HuH-7.5 (cell line): ENCODE results near the gene TSHR.
"Not testable (repeated sequence)": the region's sequence is repeated elsewhere in the genome, so short reads cannot be mapped to it uniquely, and the experiment has no call there.

Source experiments
- DNase-seq: peaks from one replicate; pipeline ENCODE4 v3.0.0; 2011; ENCODE audit warnings: low spot score

TSHR gene

DNA sequence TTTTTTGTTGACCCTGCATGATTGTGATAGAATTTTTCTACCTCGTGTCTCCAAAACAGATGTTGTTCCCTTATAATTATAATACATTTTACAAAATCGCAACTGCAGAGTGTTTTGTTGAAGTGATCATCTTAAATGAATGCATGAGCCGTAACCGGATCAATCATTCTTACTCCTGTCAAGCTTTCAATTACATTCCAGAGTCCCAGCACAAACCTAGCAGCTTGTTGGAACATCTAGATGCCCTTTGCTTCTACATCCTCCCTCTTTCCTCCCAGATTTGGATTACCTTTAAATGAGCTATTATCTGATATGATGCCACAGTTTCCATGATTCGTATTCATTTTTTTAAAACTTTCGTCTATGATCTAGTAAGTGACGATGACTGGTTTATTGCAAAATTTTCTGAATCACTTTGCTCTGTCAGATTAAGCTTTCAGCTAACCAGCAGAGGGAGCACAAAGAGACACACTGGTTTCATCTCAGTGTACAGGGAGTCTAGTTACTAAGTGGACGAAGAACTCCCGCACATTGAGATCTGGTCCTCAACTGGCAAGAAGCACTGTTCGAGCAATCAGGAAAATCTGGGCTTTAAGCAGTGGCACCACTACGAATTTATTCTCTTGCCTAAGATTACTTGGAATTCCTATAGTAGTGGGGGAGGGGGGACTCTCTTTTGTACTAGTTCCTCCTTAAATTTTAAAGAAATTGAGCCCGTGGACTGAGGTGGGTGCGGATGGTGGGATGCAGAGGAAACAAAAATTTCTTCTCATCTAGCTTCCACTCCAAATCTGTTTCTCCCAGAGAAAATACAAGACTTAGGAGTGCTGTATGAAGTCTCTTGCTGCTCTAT is 40.9 kb downstream of the TSHR start:
- DNase-seq = peak; percentile 44

DNA sequence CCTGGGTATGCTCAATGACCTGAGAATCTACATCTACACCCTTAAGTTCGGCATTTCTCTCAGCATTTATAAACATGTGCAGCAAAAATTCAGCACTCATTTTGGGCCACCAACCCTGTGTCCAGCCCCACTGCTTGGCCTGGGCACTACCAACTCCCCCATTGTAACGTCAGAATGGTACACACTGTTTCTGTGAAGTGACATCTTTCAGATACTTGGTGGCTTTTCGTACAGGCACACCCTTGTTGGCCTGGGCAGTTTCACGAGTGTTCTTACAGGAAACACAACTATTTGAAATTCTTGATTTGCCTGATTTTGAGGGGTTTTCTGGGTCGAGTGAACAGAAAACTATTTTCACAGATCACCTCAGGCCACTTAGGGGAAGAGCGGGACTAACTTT is 46.0 kb downstream of the TSHR start:
- DNase-seq = no peak

DNA sequence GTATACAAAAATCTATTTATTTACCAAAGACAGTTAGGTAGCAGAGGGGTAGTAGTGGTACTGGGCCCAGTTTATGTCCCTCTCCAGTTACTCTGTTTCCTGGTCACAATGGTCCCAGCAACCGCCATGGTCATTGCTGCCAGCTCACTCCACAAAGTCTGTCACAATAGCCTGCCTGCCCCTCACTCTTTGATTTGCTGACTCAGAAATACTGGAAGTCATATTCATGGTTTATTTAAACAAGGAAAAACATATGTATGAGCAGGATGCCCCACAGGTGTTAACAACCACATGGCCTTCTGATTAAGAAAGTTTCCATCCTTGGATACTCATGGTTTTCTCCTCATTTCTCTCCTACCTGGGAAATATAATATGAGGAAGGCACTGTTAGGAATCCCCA is 49.2 kb downstream of the TSHR start:
- DNase-seq = no peak

DNA sequence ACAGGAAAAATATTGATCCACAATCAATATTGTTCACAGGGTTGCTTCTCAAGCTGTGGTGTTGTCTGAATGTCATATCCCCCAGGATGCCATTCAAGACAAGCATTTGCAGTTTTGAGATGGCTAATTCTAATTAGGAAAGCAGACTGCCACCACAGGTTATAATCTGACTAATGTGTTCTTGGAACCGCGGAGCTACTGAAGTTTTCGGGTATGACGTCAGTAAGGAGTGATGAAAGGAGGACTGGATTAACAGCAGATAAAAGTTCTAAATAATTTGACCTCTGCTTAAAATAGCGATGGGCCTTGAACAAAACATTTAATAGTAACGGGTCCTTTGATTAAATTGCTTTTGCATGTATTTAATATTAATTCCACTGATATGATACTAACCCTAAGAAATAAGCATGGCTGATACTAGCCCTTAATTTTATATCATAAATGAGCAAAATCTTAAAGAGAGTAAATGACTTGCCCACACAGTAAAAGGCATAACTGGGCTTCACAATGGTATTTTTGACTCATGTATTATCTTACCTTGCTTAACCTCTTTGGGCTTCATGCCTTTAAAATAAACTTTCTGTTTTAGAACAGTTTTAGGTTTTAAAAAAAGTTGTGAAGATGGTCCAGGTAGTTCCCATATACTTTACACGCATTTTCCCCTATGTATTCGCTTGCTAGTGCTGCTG is 50.3 kb downstream of the TSHR start:
- DNase-seq = no peak

DNA sequence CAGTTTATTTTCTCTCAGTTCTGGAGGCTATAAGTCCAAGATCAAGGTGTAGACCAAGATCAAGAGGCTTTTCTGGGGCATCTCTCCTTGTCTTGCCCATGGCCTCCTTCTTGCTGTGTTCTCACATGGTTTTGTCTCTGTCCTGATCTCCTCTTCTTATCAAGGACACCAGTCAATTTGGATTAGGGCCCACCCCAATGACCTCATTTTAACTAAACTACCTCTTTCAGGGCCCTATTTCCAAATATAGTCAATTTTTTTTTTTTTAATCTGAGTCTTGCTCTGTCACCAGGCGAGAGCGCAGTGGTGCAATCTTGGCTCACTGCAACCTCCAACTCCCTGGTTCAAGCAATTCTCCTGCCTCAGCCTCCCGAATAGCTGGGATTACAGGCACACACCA is 50.8 kb downstream of the TSHR start:
- no peak for DNase-seq

DNA sequence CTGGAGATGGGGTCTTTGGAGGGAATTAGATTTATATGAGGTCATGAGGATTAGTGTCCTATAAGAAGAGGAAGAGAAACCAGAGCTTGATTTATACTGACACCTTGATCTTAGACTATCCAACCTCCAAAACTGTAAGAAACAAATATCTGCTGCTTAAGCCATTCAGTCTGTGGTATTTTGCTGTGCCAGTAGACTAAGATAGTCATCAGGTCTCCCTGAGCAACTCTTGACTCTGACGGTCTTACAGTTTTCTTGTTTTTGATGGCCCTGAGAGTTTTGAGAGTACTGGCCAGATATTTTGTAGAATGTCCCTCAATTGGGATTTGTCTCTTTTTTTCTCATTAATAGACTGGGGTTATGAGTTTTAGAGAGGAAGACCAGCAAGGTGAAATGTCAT is 51.7 kb downstream of the TSHR start:
- DNase-seq = no peak

DNA sequence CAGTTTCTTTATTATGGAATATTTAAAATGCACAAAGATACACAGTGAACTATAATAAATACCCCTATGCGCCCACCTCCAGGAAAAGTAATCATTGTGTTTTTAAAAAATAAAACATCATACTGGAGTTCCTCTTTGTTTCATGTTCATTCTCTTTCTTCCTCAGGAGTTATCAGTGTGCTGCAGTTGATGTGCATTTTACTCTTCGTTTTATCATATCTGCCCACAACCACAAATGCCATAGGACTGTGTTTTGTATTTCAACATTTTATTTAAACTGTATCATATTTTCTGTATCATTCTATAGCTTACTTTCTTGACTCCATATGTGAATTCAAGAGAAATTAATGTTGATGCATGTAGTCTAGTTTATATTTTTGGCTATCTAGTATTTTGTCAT is 53.9 kb downstream of the TSHR start:
- DNase-seq = no peak

DNA sequence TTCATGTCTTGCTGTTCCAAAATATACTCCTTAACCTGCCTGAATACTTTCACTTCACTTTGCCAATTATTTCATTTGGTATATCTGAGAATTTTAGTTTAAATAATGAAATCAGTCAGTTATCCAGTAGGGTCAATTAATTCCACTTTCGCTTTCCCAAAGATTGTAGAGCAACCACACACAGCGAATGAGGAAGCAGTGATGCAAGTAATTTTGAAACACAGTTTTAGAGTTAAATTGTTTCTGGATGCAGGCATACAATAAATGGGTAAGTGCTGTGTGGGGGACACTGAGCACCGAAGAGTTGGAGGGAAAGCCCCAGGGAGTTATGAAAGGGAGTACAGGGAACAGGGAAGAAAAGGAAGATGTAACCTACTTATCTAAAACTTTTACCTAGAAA is 62.8 kb downstream of the TSHR start:
- no peak for DNase-seq

DNA sequence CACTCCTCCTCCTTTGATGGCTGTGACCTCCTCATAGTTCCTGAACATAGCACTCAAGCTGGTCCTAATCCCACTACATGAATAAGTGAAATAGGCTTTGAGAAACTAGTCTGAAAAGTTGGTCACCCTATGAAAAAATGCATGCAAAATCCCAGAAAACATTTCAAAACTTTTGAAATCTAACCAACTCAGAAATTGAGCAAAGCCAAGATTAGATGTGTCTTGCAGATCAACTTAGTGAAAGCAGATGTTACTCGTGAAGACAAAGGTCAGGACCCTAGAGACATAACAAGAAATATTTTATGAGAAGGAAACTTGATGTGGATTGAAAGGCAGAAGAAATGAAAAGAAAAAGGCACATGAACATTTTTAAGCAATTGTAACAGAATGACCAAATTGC is 63.3 kb downstream of the TSHR start:
- no peak for DNase-seq

DNA sequence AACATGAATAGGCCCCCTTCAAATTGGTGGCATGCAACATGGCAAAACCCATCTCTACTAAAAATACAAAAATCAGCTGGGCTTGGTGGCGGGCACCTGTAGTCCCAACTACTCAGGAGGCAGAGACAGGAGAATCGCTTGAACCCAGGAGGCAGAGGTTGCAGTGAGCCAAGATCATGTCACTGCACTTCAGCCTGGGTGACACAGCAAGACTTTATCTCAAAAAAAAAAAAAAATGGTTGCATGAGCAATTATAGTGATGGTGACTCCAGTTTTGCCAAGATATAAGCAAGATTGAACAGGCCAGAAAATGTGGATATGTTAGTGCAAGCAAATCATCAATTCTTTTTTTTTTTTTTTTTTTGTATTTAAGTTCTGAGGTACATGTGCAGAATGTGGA is 63.7 kb downstream of the TSHR start:
- DNase-seq = not testable (repeated sequence)

DNA sequence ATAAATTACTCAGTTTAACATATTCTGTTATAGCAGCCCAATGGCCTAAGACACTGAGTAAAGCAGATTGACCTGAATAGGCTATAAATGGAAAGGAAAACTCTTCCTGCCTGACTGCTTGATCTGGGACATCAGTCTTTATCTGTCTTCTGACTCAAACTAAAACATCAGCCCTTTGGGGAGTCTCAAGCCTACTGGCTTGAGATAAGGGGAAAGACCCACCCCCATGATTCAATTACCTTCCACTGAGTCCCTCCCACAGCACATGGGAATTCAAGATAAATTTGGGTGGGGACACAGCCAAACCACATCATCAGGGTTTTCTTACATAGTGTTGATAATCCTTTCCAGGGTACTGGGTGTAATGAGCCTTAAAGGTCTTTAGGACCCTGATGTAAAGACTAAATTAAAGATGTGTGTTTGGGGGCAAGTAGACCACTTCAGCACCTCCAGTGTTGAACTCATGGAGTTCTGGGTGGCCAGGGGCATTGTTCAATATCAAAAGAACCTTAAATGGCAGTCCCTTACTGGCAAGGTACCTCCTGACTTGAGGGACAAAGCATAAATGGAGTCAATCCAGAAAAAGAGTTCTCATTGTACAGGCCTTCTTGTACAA is 67.8 kb downstream of the TSHR start:
- DNase-seq = no peak

DNA sequence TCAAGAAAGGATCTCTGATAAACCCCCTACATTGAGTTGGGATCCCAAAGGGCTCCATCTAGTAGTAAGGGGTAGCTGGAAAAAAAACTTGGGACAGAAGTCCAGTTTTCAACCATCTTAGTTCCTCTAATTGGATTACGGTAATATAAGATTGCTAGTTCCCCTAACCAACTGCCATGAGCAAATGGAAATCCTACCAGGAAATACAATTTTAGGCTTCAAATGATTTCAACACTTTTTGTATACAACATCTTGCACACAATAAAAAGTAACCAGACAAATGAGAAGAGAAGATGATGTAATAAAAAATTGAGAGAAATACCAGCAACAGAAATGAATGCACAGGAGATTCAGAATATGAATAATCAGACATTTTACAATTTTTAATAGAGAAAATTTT is 73.0 kb downstream of the TSHR start:
- no peak for DNase-seq

DNA sequence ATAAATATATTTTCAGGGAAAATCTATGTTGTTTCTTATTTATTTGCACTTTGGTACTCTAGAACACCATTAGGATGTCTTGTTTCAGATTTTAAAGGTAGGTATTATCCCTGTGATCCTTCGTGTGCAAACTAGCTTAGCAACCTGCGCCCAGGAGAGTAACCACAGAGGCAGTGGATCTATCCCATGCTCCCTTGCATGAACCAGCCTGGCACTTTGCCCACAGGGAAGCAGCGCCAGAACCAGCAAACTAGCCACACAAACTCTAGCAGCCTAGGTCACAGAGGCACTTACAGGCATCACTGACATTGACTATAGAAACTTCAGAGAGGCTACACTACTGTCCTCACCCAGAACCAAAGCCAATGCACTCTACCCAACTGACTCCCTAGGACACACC is 76.1 kb downstream of the TSHR start:
- DNase-seq = no peak

DNA sequence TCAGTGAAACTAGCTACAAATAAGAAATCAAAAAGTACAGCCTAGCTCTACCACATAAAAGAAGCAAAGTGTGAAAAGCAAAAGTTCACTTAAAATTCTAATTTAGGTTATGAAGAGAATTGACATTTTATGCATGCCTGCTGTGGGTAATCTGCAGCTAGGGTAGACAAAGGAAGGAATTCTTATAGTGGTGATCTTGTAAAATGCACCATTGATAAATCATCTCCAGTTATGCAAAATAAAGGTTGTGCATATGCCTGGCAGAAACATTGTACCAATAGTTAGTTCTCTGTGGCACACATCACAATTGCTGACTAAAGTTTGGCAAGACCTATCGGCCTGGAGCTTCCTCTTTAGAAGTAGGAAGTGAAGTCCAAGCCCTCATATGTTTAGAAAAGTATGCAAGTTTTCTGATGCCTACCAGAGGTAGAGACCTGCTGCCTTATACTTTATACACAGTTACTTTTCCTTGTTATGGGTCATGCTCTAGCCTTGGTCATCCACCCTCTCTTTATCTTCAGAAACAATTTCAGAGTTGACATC is 78.3 kb downstream of the TSHR start:
- no peak for DNase-seq

DNA sequence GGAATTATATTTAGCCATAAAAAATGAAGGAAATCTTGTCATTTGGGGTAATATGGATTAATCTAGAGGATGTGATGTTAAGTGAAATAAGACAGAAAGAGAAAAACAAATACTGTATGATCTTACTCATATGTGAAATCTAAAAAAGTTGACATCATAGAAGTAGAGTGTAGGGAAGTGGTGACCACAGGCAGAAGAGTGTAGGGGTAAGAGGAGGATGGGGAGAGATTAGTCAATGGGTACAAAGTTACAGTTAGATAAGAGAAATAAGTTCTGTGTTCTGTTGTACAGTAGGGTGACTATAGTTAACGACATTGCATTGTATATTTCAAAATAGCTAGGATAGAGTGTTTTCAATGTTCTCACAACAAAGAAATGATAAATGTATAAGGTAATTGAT is 87.0 kb downstream of the TSHR start:
- no peak for DNase-seq

DNA sequence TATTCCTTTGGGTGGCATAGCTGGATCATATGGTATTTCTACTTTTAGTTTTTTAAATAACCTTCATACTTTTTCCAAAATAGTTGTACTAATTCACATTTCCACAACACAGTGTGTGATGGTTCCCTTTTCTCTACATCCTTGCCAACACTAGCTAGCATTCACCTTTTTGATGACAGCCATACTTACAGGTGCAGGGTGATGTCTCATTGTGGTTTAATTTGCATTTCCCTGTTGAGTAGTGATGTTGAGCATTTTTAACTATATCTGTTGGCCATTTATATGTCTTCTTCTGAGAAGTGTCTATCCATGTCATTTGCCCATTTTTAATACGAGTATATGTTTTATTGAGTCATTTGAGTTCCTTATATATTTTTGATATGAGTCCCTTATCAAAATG is 96.1 kb downstream of the TSHR start:
- DNase-seq = no peak

DNA sequence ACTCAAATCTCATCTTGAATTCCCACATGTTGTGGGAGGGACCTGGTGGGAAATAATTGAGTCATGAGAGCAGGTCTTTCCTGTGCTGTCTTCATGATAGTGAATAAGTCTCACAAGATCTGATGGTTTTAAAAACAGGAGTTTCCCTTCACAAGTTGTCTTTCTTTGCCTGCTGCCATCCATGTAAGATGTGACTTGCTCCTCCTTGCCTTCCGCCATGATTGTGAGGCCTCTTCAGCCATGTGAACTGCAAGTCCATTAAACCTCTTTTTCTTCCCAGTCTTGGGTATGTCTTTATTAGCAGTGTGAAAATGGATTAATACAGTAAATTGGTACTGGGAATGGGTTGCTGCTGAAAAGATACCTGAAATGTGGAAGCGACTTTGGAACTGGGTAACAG is 98.6 kb downstream of the TSHR start:
- DNase-seq = not testable (repeated sequence)

DNA sequence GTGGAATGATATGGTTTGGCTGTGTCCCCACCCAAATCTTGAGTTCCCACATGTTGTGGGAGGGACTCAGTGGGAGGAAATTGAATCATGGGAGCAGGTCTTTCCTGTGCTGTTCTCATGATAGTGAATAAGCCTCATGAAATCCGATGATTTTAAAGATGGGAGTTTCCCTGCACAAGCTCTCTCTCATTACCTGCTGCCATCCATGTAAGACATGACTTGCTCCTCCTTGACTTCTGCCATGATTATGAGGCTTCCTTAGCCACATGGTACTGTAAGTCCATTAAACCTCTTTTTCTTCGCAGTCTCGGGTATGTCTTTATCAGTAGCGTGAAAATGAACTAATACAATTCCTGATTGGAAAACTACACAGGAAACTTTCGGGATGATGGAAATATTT is 100.5 kb downstream of the TSHR start:
- no peak for DNase-seq

DNA sequence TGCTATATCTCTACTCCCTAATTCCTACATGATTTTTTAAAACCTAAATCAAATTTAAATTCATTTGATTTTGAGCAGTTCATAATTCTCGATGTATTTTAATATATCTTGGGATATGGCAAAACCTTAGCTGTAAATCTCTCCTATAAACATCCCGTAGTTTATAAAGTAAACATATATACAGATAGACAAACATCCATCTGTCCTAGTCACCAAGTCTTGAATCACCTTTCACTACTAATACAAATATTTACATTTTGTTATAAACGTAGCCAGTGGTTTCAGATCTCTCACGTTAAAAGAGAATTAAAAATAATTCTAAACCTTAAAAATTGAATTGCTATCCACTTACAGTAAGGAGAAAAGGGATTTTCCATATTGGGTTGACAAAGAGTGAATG is 107.0 kb downstream of the TSHR start:
- no peak for DNase-seq

DNA sequence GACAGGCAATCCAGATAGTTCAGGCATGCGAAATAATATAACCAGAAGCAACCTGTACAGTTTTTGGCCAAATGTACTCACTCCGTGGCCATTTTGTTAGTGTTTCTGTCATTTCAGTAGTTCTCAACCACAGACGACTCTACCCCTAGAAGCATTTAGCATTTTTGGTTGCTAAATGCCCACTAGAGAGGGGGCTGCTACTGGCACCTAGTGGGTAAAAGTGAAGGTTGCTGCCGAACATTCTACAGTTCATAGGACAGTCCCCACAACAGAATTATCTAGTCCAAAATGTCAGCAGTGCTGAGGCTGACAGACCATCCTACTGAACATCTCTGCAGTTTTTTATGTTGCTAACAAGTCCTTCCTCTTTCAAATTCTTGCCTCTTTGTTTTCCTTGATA is 107.4 kb downstream of the TSHR start:
- no peak for DNase-seq

DNA sequence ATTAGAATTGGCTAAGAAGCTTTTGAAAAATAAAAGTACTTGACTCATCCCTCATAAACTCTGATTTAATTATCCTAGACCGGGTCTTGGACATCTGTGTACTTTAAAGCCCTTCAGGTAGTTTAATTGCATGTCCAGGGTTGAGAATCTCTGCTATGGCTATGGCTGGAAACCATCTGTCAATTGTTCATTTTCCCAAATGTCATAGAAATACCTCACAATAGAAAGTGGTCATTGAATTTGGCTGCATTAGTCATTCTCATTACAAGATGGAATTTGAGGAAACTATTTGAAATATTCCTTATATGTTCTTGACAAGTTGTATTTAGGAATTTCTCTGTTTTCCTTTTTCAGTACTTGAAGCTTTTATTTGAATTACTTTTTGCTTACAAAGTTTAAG is 111.3 kb downstream of the TSHR start:
- DNase-seq = no peak

DNA sequence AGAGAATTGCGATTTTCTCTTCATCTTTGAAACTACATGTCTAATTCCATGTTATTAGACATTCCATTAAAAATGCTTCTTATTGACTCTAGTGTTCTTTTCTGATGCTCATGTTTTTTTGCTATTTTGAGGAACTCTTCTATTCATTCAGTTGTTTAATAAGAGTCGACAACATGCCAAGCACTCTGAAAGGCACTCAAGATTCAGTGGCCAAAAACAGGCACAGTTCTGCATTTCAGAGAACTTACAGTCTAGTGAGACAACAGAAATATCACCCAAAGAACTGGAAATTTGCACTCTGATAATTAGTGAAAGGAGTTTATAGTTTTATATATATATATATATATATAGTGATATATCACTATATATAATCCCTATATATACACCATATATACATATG is 111.7 kb downstream of the TSHR start:
- DNase-seq = no peak

DNA sequence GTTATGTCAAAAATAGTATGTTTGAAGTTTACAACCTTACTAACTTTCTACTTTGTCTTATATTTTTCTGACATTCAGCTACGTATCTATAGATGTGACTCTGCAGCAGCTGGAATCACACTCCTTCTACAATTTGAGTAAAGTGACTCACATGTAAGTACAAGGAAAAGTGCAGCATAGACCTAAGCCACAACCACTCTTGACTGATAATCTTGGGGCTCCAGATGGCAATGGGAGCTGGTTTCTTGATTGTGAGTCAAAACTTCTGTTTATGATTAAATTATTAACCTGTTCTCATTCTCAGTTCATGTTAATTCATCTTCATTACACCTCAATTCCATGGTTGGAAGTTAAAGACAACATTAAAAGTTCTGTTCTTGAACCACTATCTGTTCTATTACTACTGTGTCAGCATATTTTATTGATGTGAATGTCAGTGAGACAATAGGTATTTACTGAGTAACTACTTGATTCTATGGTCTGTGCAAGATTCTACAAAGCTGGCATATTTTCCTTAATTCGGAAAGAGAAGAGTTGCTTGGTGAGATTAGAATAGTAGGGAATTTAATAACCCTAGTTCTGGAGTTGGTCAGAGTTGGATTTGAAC is 112.9 kb downstream of the TSHR start:
- no peak for DNase-seq
